ENCODE data around the gene GALNT9.

The GALNT9 gene

GRCh38 chr12:132179431-132180362 lies 149.7 kb downstream of the GALNT9 start:
- no peak for DNase-seq (ENCODE audit: low read depth)

GRCh38 chr12:132178801-132179401 lies 150.5 kb downstream of the GALNT9 start:
- no peak for DNase-seq (ENCODE audit: low read depth)

GRCh38 chr12:132178316-132178715 lies 151.1 kb downstream of the GALNT9 start:
- DNase-seq (ENCODE audit: low read depth): no peak

GRCh38 chr12:132176920-132177551 lies 152.4 kb downstream of the GALNT9 start:
- DNase-seq (ENCODE audit: low read depth): no peak

- no peak for DNase-seq (ENCODE audit: low read depth)
Measured at GRCh38 chr12:132176385-132176919, 152.9 kb downstream of the GALNT9 start.

GRCh38 chr12:132175496-132176384 lies 153.6 kb downstream of the GALNT9 start:
- DNase-seq (ENCODE audit: low read depth): no peak

GRCh38 chr12:132174839-132175490 lies 154.4 kb downstream of the GALNT9 start:
- no peak for DNase-seq (ENCODE audit: low read depth)

- no peak for DNase-seq (ENCODE audit: low read depth)
Measured at GRCh38 chr12:132174015-132174838, 155.2 kb downstream of the GALNT9 start.

- DNase-seq (ENCODE audit: low read depth): no peak
Measured at GRCh38 chr12:132173135-132174014, 156.0 kb downstream of the GALNT9 start.

GRCh38 chr12:132172619-132173018 lies 156.8 kb downstream of the GALNT9 start:
- DNase-seq (ENCODE audit: low read depth): no peak

GRCh38 chr12:132171968-132172521 lies 157.3 kb downstream of the GALNT9 start:
- DNase-seq (ENCODE audit: low read depth): no peak

- no peak for DNase-seq (ENCODE audit: low read depth)
Measured at GRCh38 chr12:132171293-132171967, 158.0 kb downstream of the GALNT9 start.

- no peak for DNase-seq (ENCODE audit: low read depth)
Measured at GRCh38 chr12:132170637-132171292, 158.6 kb downstream of the GALNT9 start.

GRCh38 chr12:132170094-132170636 lies 159.2 kb downstream of the GALNT9 start:
- peak; percentile 60 for DNase-seq (ENCODE audit: low read depth)

- DNase-seq (ENCODE audit: low read depth): no peak
Measured at GRCh38 chr12:132169376-132169775, 160.0 kb downstream of the GALNT9 start.

GRCh38 chr12:132168311-132169031 lies 160.9 kb downstream of the GALNT9 start:
- no peak for DNase-seq (ENCODE audit: low read depth)

All from GM04504 (cell line).